K562 (cell line): ENCODE results near the gene ILF2. TPM values are rescaled to one million over a fixed set of nuclear protein-coding genes. Genes with fewer than 3 reads are reported as not detected.

ENCODE experiments used
- BRD9 ChIP-seq: fragments of 450-650 bp; IDR thresholded peaks from 2 replicates; pipeline ENCODE4 v1.6.1; 2018; ENCODE audit warnings: low read depth; ENCODE audit not compliant: partially characterized antibody
- CHCHD3 ChIP-seq: fragments of 250-450 bp; sonication (Bioruptor Pico); IDR thresholded peaks from 2 replicates; pipeline ENCODE4 v2.1.2; 2022; ENCODE audit warnings: mild to moderate bottlenecking
- HEY1 ChIP-seq: fragments of 250-450 bp; sonication (Bioruptor Pico); IDR thresholded peaks from 2 replicates; pipeline ENCODE4 v1.5.0; 2020; ENCODE audit warnings: mild to moderate bottlenecking, moderate library complexity, borderline replicate concordance
- MNT ChIP-seq, 2 experiments: fragments of 450-650 bp; conservative IDR thresholded peaks; 2 replicates each; pipeline ENCODE4 v1.6.1; 2017; ENCODE audit warnings: mild to moderate bottlenecking in 2 of 2, moderate library complexity in 2 of 2
- NBN ChIP-seq: fragments of 450-650 bp; IDR thresholded peaks from 2 replicates; pipeline ENCODE4 v1.6.1; 2016; ENCODE audit warnings: low read depth, mild to moderate bottlenecking
- NR0B1 ChIP-seq: fragments of 450-650 bp; IDR thresholded peaks from one replicate; pipeline ENCODE4 v1.6.1; 2018; ENCODE audit warnings: mild to moderate bottlenecking, moderate library complexity; ENCODE audit not compliant: partially characterized antibody
- POLR3A ChIP-seq: IDR thresholded peaks from 2 replicates; pipeline ENCODE4 v1.6.1; 2011; ENCODE audit warnings: borderline replicate concordance, mild to moderate bottlenecking, moderate library complexity; ENCODE audit not compliant: insufficient read length, insufficient read depth; ENCODE audit errors: extremely low read depth
- PPARD ChIP-seq: fragments of 250-450 bp; sonication (Bioruptor Pico); IDR thresholded peaks from 2 replicates; pipeline ENCODE4 v1.8.0; 2022; ENCODE audit warnings: inconsistent platforms, mild to moderate bottlenecking, moderate library complexity
- PRMT5 ChIP-seq: sonication (generic); formaldehyde crosslinking; IDR thresholded peaks from 2 replicates; pipeline ENCODE4 v1.5.0; 2020; ENCODE audit warnings: missing genetic modification reagents
- PRPF4 ChIP-seq: fragments of 200-400 bp; formaldehyde crosslinking; IDR thresholded peaks from one replicate; pipeline ENCODE4 v1.6.1; 2017; ENCODE audit warnings: low read length, low read depth, mild to moderate bottlenecking; ENCODE audit not compliant: insufficient read depth, poor library complexity, severe bottlenecking
- RFX1 ChIP-seq: fragments of 450-650 bp; IDR thresholded peaks from 2 replicates; pipeline ENCODE4 v1.6.1; 2016; ENCODE audit warnings: mild to moderate bottlenecking, moderate library complexity
- UBTF ChIP-seq, 2 experiments: IDR thresholded peaks; 2 replicates each; pipeline ENCODE4 v1.6.1; 2012; ENCODE audit warnings: improper control_type of control experiment in 2 of 2, low read depth in 2 of 2, low read length in 2 of 2, borderline replicate concordance in 1 of 2
- ZBTB7A ChIP-seq: IDR thresholded peaks from 2 replicates; pipeline ENCODE4 v1.6.1; 2011; ENCODE audit warnings: low read depth, mild to moderate bottlenecking, low read length, moderate library complexity, borderline replicate concordance; ENCODE audit not compliant: control insufficient read depth
- ZBTB9 ChIP-seq: fragments of 450-650 bp; formaldehyde crosslinking; IDR thresholded peaks from 2 replicates; pipeline ENCODE4 v1.4.0; 2020; ENCODE audit warnings: mild to moderate bottlenecking, moderate library complexity
- ZNF398 ChIP-seq: fragments of 250-450 bp; sonication (Bioruptor Pico); IDR thresholded peaks from 2 replicates; pipeline ENCODE4 v1.8.0; 2021; ENCODE audit warnings: moderate library complexity, mild to moderate bottlenecking, inconsistent platforms
- ZNF76 ChIP-seq: fragments of 250-450 bp; sonication (Bioruptor Pico); IDR thresholded peaks from 2 replicates; pipeline ENCODE4 v1.4.0; 2020; ENCODE audit warnings: mild to moderate bottlenecking, moderate library complexity, borderline replicate concordance
- polyA plus RNA-seq, 8 experiments: library from polyadenylated mRNA; depleted of rRNA in 4 of 8; stranded (reverse) in 5 of 8; unstranded in 3 of 8; fragments of >200 nt; fragmentation: Nextera tagmentation in 2 of 8; fragmentation: Illumina TruSeq in 1 of 8; extraction: Ambion mirVana in 2 of 8; extraction: Trizol in 1 of 8; gene quantifications; 2 replicates each; pipeline versions ENCODE4 v1.2.1 to v1.2.3, GENCODE V29; 2011 to 2014; ENCODE audit warnings: inconsistent platforms in 1 of 8, missing spikeins in 1 of 8
- total RNA-seq, 7 experiments: library from RNA; depleted of rRNA in 6 of 7; stranded (reverse); fragments of >200 nt in 6 of 7; fragmentation: Illumina TruSeq in 2 of 7; extraction: Trizol in 2 of 7; gene quantifications; 2 replicates each; pipeline versions ENCODE4 v1.2.1 to v1.2.3, GENCODE V29; 2011 to 2021; ENCODE audit warnings: low replicate concordance in 1 of 7

ILF2 gene
- total and polyA plus RNA-seq, 9 of the 15 experiments (the other 6 are each of a cell fraction or from before 2014, with no cell fraction given) = 282 to 726 (median 474) TPM

GRCh38 chr1:153697191-153698019 lies 26.6 kb upstream of the ILF2 start (continued):
- TF ChIP-seq PRMT5 (no peak), PPARD (CRISPR knock-in tag) (no peak), MNT (conservative IDR thresholded peaks at IDR 0.05) (peak; percentile 66 to 77), ZNF398 (CRISPR knock-in tag) (no peak), BRD9 (no peak), RFX1 (no peak), NR0B1 (no peak), ZBTB9 (CRISPR knock-in tag) (peak; percentile 15; the same call in 1 of the 2 replicates), ZNF76 (no peak), ZBTB7A (peak; percentile 78; the same call in 1 of the 2 replicates), HEY1 (CRISPR knock-in tag) (0 out of 2 replicates have a peak, but pooled peaks have one; percentile 33), POLR3A (no peak), NBN (no peak), CHCHD3 (CRISPR knock-in tag) (no peak), PRPF4 (no peak), UBTF (IDR thresholded peaks at IDR 0.05; ENCODE audit: borderline replicate concordance in 1 of 2, low read depth in 2 of 2, low read length in 2 of 2) (no peak)
